Heart right ventricle (tissue), 16 donors: Measurements from ENCODE around the gene HS1BP3. TPM values are rescaled to one million over a fixed set of nuclear protein-coding genes. Genes with fewer than 3 reads are reported as not detected.

Experiments
- ATAC-seq, 8 donors: fragments of 200-7000 bp; cut with Tn5 transposase; one replicate each; pipeline ENCODE4 v1.9.1; 2020; ENCODE audit warnings: mild to moderate bottlenecking in 8 of 8, moderate library complexity in 8 of 8, moderate number of reproducible peaks in 1 of 8
- DNase-seq, 2 donors: peaks; one replicate each; pipeline ENCODE4 v3.0.0-alpha.2; 2020
- H3K27ac ChIP-seq, 10 donors: fragments of 200-600 bp; sonication (generic) in 2 of 10; one replicate each; pipeline versions ENCODE4 v1.5.0 to v1.8.0; 2020 to 2022; ENCODE audit warnings: mild to moderate bottlenecking in 3 of 10
- H3K27me3 ChIP-seq, 7 donors: fragments of 200-600 bp; one replicate each; pipeline ENCODE4 v1.8.0; 2021 to 2022; ENCODE audit warnings: mild to moderate bottlenecking in 2 of 7
- H3K36me3 ChIP-seq, 9 donors: fragments of 200-600 bp; sonication (generic) in 1 of 9; one replicate each; pipeline versions ENCODE4 v1.5.0 to v1.8.0; 2020 to 2022; ENCODE audit warnings: mild to moderate bottlenecking in 2 of 9
- H3K4me1 ChIP-seq, 9 donors: fragments of 200-600 bp; sonication (generic) in 1 of 9; one replicate each; pipeline versions ENCODE4 v1.5.0 to v1.8.0; 2020 to 2022; ENCODE audit warnings: mild to moderate bottlenecking in 4 of 9
- H3K4me3 ChIP-seq, 10 donors: fragments of 200-600 bp; sonication (generic) in 2 of 10; one replicate each; pipeline versions ENCODE4 v1.5.0 to v1.8.0; 2020 to 2022; ENCODE audit warnings: mild to moderate bottlenecking in 7 of 10, moderate library complexity in 2 of 10
- H3K9me3 ChIP-seq, 11 donors: fragments of 200-600 bp in 10 of 11; sonication (generic) in 2 of 11; one replicate each; pipeline versions ENCODE4 v1.5.0 to v1.8.0; 2013 to 2022; ENCODE audit warnings: mild to moderate bottlenecking in 2 of 11, control low read depth in 1 of 11, moderate library complexity in 1 of 11
- CTCF ChIP-seq, 9 donors: fragments of 200-600 bp; sonication (generic) in 2 of 9; IDR thresholded peaks; one replicate each; pipeline versions ENCODE4 v1.5.0 to v1.8.0; 2021 to 2022; ENCODE audit warnings: antibody characterized with exemption in 9 of 9, mild to moderate bottlenecking in 5 of 9, moderate library complexity in 1 of 9
- WGBS, 2 donors: extraction: QIAGEN DNeasy Blood & Tissue Kit; methylation state at CpG; one replicate each; pipeline ENCODE4 v1.1.7; 2013; ENCODE audit warnings: inconsistent platforms in 1 of 2; 5-methylcytosine and 5-hydroxymethylcytosine counted together
- intact Hi-C, 10 donors: fragments of 100-400 bp; cut with DNase I; formaldehyde crosslinking; loops; one replicate each; pipeline versions ENCODE4 v1.11.1 to v1.14.2; 2022
- polyA plus RNA-seq, 2 donors: library from polyadenylated mRNA; stranded (reverse); fragments of 200-250 nt; gene quantifications; one replicate each; pipeline ENCODE4 v1.2.3, GENCODE V29; 2013
- total RNA-seq, 10 donors: library from RNA; stranded (reverse); fragmentation: NEBNext Ultra II Directional in 3 of 10; extraction: Animal tissue kit (Norgen Biotek cat#: 25700) in 3 of 10; gene quantifications; one replicate each; pipeline versions ENCODE4 v1.2.1 to v1.2.4, GENCODE V29; 2021 to 2023
- donor health status: Arrhythmogenic right ventricular cardiomyopathy.
- donor health status: ischemic (EF 13 %, LVEDD 7.1; RV severe dilation, severe dysfunction).
- donor health status: healthy with polysubstance abuse.
- donor health status: DM: no; HTN: yes; CAD: no.
- donor health status: DM: no; HTN: no; CAD: no.
- donor health status: ischemic (EF 25% LVEDD 6.9; RV normal size, moderate dysfunction).
- donor health status: ischemic (EF 25% LVEDD 5.7; RV mildly dilated, moderate dysfunction).
- donor health status: healthy.
- donor health status: DM: yes; HTN: yes; CAD: no.
- donor health status: Ischemic cardiomyopathy.
- donor health status: ischemic (EF 35%, LVEDD 5.7; RV mildly dilated, moderate dysfunction).
- donor health status: nonischemic (EF 11% LVEDD 7.7; RV severe dilation, severe dysfunction).
- donor health status: DM: yes; HTN: yes; CAD: no.
- donor health status: PGD.
- donor health status: ischemic (EF 29% LVEDD 5.4; RV normal size, mild dysfunction).
- donor health status: nonischemic (EF 23%, LVEDD 6.1; RV moderate dilation, normal function).

The HS1BP3 gene
- total and polyA plus RNA-seq, 12 donors = 11.3 to 26.3 (median 16.5) TPM

GRCh38 chr2:20632446-20632990 lies 18.4 kb downstream of the HS1BP3 start:
- Histone ChIP-seq H3K27me3 (no peaks in the 10 kb centered on the region), H3K36me3 (peaks cover 0 to 56% (median 0%) of the 10 kb centered on the region in 9 donors), H3K27ac (no peak overlapping the region), H3K4me1 (peaks cover 27 to 50% (median 39%) of the 10 kb centered on the region in 9 donors), H3K4me3 (no peak overlapping the region), H3K9me3 (no peaks in the 10 kb centered on the region)
- ATAC-seq = no peak
- WGBS, 2 donors = 94 to 95% methylated on average over 7 of the region's 7 CpGs
- DNase-seq = no peak
- TF ChIP-seq CTCF (IDR thresholded peaks at IDR 0.05) = no peak
- intact Hi-C loops = loop anchor here in 4 of 10 donors (5.0 to 10.0 kb wide), 4 partner anchors 35 to 108 kb away; no protein-coding TSS in a partner anchor

GRCh38 chr2:20631617-20632307 lies 19.1 kb downstream of the HS1BP3 start:
- ATAC-seq (no peak), DNase-seq (no peak)
- Histone ChIP-seq H3K9me3 (no peaks in the 10 kb centered on the region), H3K4me1 (peaks cover 32 to 50% (median 44%) of the 10 kb centered on the region in 9 donors), H3K27ac (no peak overlapping the region), H3K27me3 (no peaks in the 10 kb centered on the region), H3K4me3 (no peak overlapping the region), H3K36me3 (peaks cover 0 to 49% (median 0%) of the 10 kb centered on the region in 9 donors)
- TF ChIP-seq CTCF (IDR thresholded peaks at IDR 0.05) = no peak
- WGBS, 2 donors = 90 to 94% methylated on average over 6 of the region's 6 CpGs
- intact Hi-C loops = loop anchor here in 4 of 10 donors (5.0 to 10.0 kb wide), 4 partner anchors 34 to 107 kb away; no protein-coding TSS in a partner anchor

GRCh38 chr2:20630967-20631366 lies 19.9 kb downstream of the HS1BP3 start:
- Histone ChIP-seq H3K4me3 (no peak overlapping the region), H3K27ac (no peak overlapping the region), H3K36me3 (peaks cover 0 to 41% (median 0%) of the 10 kb centered on the region in 9 donors), H3K9me3 (no peaks in the 10 kb centered on the region), H3K4me1 (peaks cover 30 to 51% (median 45%) of the 10 kb centered on the region in 9 donors), H3K27me3 (no peaks in the 10 kb centered on the region)
- ATAC-seq (no peak), DNase-seq (no peak)
- intact Hi-C loops = loop anchor here in 4 of 10 donors (5.0 to 10.0 kb wide), 4 partner anchors 34 to 106 kb away; no protein-coding TSS in a partner anchor
- no peak for TF ChIP-seq CTCF (IDR thresholded peaks at IDR 0.05)
- 96 to 97% methylated on average over 4 of the region's 4 CpGs for WGBS, 2 donors

- Histone ChIP-seq H3K4me3 (no peak overlapping the region), H3K27ac (no peak overlapping the region), H3K27me3 (no peaks in the 10 kb centered on the region), H3K4me1 (peaks cover 22 to 50% (median 46%) of the 10 kb centered on the region in 9 donors), H3K9me3 (no peaks in the 10 kb centered on the region), H3K36me3 (peaks cover 0 to 39% (median 5%) of the 10 kb centered on the region in 9 donors)
- DNase-seq (no peak), ATAC-seq (no peak)
- no peak for TF ChIP-seq CTCF (IDR thresholded peaks at IDR 0.05)
- intact Hi-C loops = loop anchor here in 4 of 10 donors (5.0 to 10.0 kb wide), 4 partner anchors 32 to 105 kb away; no protein-coding TSS in a partner anchor
- 86 to 88% methylated on average over 12 of the region's 12 CpGs for WGBS, 2 donors
Measured at GRCh38 chr2:20629581-20630171, 21.2 kb downstream of the HS1BP3 start.
